HuH-7.5 (cell line): ENCODE results near the gene SLIT1.
A peak's percentile ranks its signal among the peaks of the same experiment; 100 is the strongest.

Experiments
- DNase-seq: peaks from one replicate; pipeline ENCODE4 v3.0.0; 2011; ENCODE audit warnings: low spot score

The SLIT1 gene

DNA sequence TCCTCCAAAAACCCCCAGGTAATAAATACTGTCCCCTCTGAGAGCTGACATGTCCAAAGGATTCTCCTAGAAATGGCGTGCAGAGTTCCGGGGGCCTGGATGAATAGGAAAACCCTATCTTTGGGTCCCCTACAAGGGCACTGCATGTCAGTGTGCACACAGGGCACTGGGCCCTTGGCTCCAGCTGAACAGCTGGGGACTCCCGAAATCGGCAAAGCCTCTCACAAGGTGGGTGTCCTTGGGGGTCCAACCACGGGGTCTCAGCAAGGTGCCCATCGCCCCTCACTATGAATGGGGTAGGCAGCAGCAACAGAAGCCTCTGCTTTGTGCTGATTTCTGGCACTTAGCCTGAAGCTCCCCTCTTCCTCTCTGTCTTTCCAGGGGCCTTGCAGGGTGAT is 46.1 kb downstream of the SLIT1 start:
- DNase-seq: no peak

GRCh38 chr10:97138846-97139245 is 46.9 kb downstream of the SLIT1 start:
- DNase-seq: no peak

GRCh38 chr10:97138174-97138573 is 47.6 kb downstream of the SLIT1 start:
- DNase-seq: peak; percentile 78

DNA sequence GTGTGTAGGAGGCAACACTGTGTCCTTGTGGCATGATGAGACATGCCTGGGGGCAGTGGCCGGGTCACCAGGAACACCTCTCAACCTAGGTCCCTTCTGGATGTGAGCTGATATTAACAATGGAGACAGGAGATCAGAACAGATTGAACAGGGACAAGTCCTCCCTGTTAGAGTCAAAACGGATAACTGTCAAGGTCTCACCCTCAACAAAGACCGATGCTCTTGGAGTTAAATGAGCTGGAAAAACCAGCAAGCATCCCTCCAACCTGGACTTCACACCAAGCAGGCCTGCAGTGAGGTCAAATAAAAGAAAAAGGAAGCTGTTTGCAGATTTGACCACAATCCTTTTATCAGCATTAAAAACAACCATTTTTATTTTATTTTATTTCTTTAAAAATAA is 49.0 kb downstream of the SLIT1 start:
- no peak for DNase-seq

GRCh38 chr10:97135464-97135863 is 50.3 kb downstream of the SLIT1 start:
- DNase-seq: no peak

- no peak for DNase-seq
These were observed 50.8 kb downstream of the SLIT1 start for GRCh38 chr10:97134983-97135382.

- DNase-seq: no peak
These were observed 51.6 kb downstream of the SLIT1 start for GRCh38 chr10:97134110-97134509.

DNA sequence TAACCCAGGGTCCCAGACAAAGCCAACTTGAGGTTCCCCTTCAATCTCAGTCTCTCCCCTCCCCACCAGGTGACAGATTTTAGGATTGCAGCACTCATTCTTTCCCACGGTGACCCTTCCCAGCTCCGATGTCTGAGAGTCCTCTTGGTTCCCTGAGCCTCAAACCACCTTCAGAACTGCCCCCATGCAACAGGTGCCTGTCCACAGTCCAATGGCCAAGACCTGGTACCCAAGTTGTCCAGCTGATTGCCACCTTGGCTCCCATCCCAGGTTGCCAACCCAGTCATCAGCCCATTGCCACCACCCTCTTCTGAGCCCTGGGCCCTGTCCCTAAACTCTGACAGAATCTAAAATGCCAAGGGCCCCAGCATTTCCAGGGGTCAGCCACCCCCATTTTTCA is 53.5 kb downstream of the SLIT1 start:
- DNase-seq: no peak

GRCh38 chr10:97131666-97132065 is 54.1 kb downstream of the SLIT1 start:
- DNase-seq: no peak

DNA sequence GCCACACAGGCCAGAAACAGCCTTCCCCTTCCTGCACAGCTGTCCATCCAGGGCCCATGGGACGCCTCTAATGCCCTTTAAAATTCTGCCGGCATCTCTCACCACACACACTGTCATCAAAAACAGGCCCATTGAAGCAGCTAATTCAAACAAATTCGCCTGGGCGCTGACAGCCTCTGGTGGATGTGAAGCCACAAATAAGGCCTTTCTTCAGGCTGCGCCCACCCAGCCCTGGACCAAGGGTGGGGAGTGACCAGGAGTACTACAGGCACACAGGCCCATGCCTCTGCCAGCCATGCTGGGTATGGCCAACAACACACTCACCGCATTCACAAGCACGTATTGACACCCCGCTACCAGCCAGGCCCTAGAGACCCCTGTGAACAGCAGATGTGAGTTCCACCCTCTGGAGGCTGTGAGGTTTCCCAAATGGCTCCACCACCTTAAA is 54.6 kb downstream of the SLIT1 start:
- DNase-seq: no peak

GRCh38 chr10:97129666-97130065 is 56.1 kb downstream of the SLIT1 start:
- no peak for DNase-seq

DNA sequence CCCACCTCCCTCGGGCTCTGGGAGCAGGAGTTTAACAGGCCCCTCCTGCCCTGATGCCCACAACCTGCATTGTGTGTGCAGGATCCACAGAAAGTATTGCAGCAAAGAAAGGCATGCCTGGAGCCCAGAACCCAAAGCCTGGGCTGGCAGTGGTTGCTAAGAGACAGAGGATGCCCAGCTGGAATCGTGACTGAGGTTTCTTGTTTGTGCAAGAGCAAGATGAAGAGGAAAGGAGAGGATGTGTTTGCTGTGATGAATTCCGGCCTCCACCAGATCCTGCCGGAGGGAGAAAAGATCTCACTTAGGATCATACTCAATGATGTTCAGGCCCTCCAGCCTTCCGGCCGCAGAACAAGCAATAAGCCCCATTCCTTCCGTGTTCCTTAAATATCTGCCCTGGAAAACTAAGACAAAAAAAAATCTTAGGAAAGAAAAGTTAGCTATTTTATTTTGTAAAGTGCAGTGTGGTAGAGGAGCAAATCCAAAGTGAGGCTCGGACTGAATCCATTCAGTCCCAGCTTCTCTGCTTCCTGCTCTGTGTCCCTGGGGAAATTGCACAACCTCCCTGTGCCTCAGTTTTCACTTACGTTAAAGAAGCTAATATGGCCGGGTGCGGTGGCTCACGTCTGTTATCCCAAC is 57.1 kb downstream of the SLIT1 start:
- DNase-seq: no peak

- no peak for DNase-seq
These were observed 57.7 kb downstream of the SLIT1 start for GRCh38 chr10:97128039-97128492.

DNA sequence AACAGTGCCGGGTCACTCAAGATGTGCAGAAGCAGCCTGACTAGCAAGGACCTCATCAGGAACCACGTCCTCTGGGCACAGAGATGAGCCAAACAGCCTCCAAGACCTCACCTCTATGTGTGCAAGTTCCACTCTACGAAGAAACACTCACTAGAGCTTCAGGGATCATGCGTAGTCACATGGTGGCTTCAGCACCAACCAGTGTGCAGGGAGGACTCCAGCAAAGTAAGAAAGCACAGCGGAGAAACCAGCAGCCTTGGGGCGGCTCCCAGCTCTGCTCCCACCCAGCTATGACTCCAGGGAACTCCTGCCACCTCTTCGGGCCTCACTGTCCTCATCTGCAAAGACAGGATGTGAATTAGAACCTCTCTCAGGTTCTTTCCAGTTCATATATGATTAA is 58.2 kb downstream of the SLIT1 start:
- no peak for DNase-seq

DNA sequence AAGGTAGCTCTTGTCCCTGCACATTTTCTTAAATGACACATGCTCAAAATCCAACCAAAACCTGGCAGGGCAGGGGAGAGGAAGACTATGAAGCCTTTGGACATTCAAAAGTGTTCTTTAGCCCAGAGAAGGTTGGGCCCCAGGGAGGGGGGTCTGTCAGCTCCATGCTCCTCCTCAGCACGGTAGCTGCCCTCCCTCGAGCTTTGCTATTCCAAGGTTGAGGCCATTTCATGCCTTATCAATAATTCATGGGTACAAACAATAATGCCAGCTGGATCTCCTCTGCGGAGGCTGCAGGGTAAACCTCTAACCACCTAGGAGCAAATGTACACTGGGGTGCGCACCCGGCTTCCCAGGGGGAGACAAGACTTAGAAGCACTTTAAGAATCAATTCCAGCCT is 61.5 kb downstream of the SLIT1 start:
- no peak for DNase-seq

GRCh38 chr10:97123765-97124164 is 62.0 kb downstream of the SLIT1 start:
- no peak for DNase-seq

GRCh38 chr10:97121041-97121440 is 64.7 kb downstream of the SLIT1 start:
- DNase-seq: no peak

GRCh38 chr10:97120370-97120769 is 65.4 kb downstream of the SLIT1 start:
- DNase-seq: no peak

GRCh38 chr10:97119058-97119745 is 66.6 kb downstream of the SLIT1 start:
- no peak for DNase-seq

DNA sequence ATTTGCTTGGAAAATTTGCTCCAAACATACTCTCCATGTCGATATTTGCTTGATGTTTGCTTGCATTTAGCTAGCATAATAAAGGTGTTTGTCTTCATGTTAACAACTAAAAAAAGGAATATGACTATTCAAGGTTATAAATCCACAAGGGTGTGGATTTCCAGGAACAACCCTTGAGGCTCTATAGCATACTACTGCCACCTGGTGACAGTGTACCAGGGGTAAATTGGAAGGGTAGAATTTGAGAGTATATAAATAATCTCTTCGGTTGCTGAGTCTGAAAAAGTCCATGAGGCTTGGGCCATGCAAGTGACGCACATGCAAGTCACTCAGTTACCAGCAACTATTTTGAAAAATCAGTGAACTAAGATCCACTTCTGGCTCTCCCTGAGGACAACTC is 68.4 kb downstream of the SLIT1 start:
- no peak for DNase-seq

DNA sequence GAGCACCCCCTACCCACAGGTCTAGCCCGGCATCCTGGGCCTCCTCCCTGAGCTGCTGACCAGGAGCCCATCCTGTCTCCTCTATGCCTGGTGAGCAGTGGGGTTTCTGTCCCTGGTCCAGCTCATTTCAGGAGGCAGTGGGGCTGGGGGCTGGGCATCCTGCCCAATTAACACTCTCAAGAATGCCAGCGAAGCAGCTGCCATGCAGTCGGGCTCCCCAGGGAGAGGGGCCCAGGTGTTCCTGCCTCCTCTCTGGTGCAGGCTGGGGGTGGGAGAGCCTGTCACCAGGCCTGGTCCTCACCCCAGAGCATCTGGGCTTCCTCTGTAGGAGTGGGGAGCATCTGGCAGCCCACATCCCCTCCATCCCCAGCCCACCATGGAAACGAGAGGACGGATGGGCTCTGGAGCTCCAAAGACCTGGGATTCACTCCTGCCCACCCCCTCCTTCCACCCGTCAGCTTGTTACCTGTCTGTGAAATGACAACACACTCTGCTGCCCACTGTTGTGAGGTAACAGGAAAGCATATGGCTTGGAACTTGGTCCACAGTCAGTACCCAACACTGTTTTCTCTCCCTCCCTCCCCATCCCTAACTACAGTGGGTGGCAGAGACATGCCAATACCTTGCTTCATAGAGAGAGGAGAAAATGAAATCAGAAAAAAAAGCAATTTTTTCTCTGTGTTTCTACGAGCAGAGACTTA is 69.1 kb downstream of the SLIT1 start:
- DNase-seq: no peak

DNA sequence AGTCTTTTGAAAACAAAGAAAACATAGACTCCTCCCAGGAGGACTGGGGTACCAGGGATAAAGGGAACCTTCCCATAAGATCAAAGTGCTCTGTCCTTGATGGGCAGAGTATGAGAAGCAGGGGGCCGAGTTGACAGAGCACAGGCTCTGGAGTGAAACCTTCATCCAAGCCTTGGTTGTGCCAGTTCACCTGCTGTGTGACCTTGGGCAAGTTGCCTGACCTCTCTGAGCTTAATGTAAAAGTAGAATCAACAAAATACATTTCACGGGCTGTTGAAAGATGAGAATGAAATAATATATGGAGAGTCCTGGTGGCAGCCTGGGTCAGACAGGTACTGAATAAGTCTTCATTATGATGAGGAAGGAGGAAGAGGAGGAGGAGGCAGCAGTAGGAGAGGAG is 69.9 kb downstream of the SLIT1 start:
- no peak for DNase-seq

- no peak for DNase-seq
These were observed 74.1 kb downstream of the SLIT1 start for GRCh38 chr10:97111615-97112014.
